ENCODE measurements around the gene ZRANB1. TPM values are rescaled to one million over a fixed set of nuclear protein-coding genes. Genes with fewer than 3 reads are reported as not detected.

The ZRANB1 gene
- total and polyA plus RNA-seq, 2 of the 4 experiments (the other 2 are of a cell fraction) = 11.2 to 24.7 TPM

Small RNA genes lying within 50 kb of the gene (microRNA-seq; reads per million reads assigned to microRNA genes)
- gene MIR4296 (ENCODE audit: insufficient read depth in 1 of 2, insufficient read length in 1 of 2, unreplicated experiment in 1 of 2) = 0 reads per million in 2 experiments

Small RNA genes lying within 50 kb of the gene (small RNA-seq; reads per million reads assigned to genes)
- gene MIR4296 = 0 reads per million in 5 experiments

Other genes starting within 250 kb of the ZRANB1 start
- 5.3 and 5.7 TPM in 2 replicates for gene FAM53B, start 197.7 kb upstream of the ZRANB1 start, total RNA-seq (2012; rRNA removed)
- gene FAM53B, start 197.7 kb upstream of the ZRANB1 start, polyA plus RNA-seq (2012; rRNA removed) = 3.8 and 5.0 TPM in 2 replicates
- 9.7 and 22.8 TPM in 2 replicates for gene EEF1AKMT2, start 150.2 kb upstream of the ZRANB1 start, total RNA-seq (2012; rRNA removed)
- 9.5 and 12.7 TPM in 2 replicates for gene EEF1AKMT2, start 150.2 kb upstream of the ZRANB1 start, polyA plus RNA-seq (2012; rRNA removed)
- gene ABRAXAS2, start 140.3 kb upstream of the ZRANB1 start, total RNA-seq (2012; rRNA removed) = 10.9 and 19.2 TPM in 2 replicates
- 9.0 and 9.8 TPM in 2 replicates for gene ABRAXAS2, start 140.3 kb upstream of the ZRANB1 start, polyA plus RNA-seq (2012; rRNA removed)
- gene CTBP2, start 218.4 kb downstream of the ZRANB1 start, total RNA-seq (2012; rRNA removed) = 74.2 and 81.0 TPM in 2 replicates
- gene CTBP2, start 218.4 kb downstream of the ZRANB1 start, polyA plus RNA-seq (2012; rRNA removed) = 80.2 and 86.6 TPM in 2 replicates

All from IMR-90 (cell line).